ENCODE measurements around the gene NLE1.

- TF ChIP-seq, protein P1, sequence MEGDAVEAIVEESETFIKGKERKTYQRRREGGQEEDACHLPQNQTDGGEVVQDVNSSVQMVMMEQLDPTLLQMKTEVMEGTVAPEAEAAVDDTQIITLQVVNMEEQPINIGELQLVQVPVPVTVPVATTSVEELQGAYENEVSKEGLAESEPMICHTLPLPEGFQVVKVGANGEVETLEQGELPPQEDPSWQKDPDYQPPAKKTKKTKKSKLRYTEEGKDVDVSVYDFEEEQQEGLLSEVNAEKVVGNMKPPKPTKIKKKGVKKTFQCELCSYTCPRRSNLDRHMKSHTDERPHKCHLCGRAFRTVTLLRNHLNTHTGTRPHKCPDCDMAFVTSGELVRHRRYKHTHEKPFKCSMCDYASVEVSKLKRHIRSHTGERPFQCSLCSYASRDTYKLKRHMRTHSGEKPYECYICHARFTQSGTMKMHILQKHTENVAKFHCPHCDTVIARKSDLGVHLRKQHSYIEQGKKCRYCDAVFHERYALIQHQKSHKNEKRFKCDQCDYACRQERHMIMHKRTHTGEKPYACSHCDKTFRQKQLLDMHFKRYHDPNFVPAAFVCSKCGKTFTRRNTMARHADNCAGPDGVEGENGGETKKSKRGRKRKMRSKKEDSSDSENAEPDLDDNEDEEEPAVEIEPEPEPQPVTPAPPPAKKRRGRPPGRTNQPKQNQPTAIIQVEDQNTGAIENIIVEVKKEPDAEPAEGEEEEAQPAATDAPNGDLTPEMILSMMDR (IDR thresholded peaks at IDR 0.05): no peak
- TF ChIP-seq POLR2AphosphoS5 (IDR thresholded peaks at IDR 0.05; ENCODE audit: insufficient read depth in 1 of 2, low read depth in 1 of 2): no peak
Observed at GRCh38 chr17:35167666-35168065, 25.6 kb upstream of the NLE1 start.
